HG03159 (cell line): ENCODE measurements around the gene HOXB13.
"Not testable (repeated sequence)": the region's sequence is repeated elsewhere in the genome, so short reads cannot be mapped to it uniquely, and the experiment has no call there.

Source experiments
- ATAC-seq: cut with Tn5 transposase; IDR thresholded peaks from one replicate; pipeline ENCODE4 v1.9.1; 2021; ENCODE audit warnings: mild to moderate bottlenecking, moderate library complexity; ENCODE audit not compliant: unreplicated experiment

HOXB13 gene

DNA sequence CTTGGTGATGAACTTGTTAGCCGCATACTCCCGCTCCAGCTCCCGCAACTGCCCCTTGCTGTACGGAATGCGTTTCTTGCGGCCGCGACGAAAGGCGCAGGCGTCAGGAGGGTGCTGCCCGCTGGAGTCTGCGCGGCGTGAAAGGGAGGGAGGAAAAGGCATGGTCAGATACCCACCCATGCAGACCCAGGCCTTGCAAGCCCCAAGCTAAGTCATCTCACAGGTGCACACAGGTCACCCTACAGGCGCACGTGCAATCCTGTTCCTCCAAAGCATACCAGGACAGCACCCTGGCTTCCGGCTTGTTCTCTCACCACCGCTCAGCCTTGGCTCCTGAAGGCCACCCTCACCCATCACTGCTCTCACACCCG is 1.6 kb downstream of the HOXB13 start:
- no peak for ATAC-seq

DNA sequence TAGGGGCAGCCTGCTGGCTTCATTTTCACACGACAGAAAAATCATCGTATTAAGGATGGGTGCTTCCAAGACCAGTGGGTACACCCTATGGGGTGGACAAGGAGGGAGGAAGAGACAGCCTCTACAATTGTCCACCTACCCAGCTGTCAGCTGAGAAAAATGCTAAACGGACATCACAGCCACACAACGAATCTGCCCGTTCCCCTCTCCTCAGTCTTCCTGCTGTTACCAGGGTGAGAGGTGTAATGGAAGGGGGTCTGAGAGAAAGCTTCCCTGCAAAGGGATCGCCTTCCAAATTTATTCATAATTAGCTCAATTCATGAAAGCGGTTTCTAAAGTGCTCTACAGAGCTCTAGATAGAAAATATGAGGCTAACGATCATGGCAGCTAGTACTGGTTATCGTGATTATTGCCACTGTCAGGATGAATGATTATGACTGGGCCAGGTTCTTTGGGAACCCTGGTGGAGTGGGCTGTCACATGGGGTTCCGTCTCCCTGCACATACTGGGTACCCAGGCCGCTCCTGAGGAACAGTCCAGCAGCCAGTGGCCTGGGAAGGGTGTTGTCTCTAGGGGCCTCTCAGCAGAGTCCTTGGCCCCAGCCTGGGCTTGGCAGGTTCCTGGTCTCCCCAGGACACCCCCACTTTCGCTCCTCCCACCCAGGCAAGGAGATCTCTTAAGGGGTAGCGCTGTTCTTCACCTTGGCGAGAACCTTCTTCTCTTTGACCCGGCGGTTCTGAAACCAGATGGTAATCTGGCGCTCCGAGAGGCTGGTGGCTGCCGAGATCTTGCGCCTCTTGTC is 2.2 kb downstream of the HOXB13 start:
- no peak for ATAC-seq

GRCh38 chr17:48725288-48726064 is 3.1 kb downstream of the HOXB13 start:
- ATAC-seq = no peak

- ATAC-seq = no peak
Observed at GRCh38 chr17:48725004-48725287, 3.6 kb downstream of the HOXB13 start.

- ATAC-seq = no peak
Observed at GRCh38 chr17:48724251-48725003, 4.1 kb downstream of the HOXB13 start.

GRCh38 chr17:48723423-48724250 is 4.9 kb downstream of the HOXB13 start:
- no peak for ATAC-seq

DNA sequence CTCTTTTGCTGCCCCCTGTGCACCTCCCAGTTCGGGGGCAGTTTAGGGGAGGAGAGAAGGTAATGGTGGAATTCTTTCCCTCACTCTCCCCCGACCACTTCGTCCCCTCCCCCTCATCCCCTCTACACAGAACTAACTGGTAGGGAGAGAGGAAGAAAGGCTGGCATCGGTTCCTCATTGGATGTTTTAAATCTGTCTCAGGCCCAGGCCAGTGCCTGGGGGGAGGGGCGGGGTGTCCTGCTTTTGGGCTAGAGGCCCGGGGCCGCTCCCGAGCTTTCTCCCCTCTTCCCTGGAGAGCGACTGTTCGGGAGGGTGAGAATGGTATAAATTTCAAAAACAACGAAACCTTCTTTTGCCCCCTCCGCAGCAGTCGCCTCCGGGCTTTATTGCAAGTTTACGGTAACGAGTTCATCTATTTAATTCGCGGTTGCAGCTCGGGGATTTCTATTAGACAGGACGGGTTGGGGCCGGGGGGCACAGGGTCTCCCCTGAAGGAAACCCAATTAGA is 5.6 kb downstream of the HOXB13 start, which contains the start of gene PRAC2:
PRAC2 (plus strand) TSS at position 271 of the 508 bp plus-strand sequence. CDS start 1,226 bp downstream, outside the sequence.
- ATAC-seq = no peak

GRCh38 chr17:48722201-48722907 is 6.2 kb downstream of the HOXB13 start, which contains the start of gene PRAC1:
Gene PRAC1 (minus strand): TSS chr17:48722518. CDS start chr17:48722392, 126 bp downstream.
- no peak for ATAC-seq

GRCh38 chr17:48721009-48721402 is 7.5 kb downstream of the HOXB13 start:
- no peak for ATAC-seq

DNA sequence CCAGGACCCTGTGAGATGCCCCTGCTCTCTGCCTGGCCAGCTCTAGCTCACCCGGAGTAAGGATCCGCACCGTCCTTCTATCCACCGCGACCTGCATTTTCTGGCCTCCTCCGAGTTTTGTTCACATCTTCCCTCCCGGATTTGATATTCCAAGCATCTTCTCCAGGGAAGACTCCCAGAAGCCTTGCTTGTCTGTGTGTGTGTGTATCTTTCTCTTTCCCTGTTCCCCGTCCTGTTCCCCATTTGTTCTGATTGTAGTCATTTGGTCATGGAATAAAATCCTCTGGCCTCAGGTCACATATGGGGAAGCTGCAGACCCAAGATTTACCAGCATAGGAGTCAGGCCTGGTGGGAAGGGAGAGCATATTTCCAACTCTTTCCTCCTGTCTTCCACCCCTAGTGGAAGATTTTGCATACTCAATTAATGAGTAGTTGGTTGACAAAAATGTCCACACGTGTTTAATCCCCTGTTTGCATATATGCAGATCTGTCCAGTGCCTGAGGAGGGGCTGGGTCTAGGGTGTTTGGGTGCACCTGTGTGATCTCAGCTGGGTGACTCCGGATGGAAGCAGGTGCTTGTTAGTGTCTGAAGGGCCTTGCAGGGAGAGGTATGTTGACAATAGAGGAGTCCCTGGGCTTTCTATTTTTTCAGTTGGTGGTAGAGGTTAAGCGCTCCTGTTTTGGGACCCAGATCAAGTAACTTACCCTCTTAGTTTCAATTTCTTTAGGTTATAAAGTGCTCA is 8.1 kb downstream of the HOXB13 start:
- no peak for ATAC-seq

GRCh38 chr17:48719642-48720265 is 8.8 kb downstream of the HOXB13 start:
- no peak for ATAC-seq

DNA sequence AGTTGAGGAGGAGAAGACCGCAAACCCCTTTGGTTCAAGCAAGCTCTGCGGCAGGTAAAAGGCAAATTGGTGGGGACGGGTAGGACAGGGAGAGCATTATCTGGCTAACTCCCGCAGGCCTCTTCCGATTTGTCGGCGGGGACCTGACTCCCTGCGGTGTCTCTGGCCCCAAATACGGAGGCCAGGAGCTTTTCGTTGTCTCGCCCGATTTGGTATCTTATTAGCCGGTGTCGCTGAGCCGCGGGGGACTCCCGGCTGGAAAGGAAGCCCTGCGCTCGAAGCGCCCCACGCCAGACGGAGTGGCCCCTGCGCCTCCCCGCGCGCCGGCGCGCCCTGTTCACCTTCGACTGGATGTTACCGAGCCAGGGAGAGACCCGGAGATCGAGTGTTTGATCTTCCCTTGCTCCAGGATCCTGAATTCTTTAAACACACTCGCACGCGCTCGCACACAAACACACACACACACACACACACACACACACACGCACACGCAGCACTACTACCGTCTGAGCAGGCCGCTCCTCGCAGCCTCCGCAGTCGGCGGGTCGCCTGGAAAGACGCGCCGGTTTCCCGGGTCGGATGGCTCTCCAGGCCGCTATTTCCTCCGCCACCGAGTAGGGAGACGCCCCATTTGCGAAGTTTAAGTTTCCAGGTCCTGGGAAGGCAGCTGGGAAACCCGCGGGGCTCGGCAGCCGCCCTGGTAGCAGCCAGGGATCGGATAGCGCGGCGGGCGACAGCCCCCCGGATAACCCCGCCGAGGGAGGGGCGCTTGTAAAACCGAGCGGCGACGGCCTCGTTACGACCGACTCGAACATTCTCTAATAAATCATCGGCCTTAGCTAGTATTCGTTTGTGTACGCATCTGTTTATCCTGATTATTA is 9.5 kb downstream of the HOXB13 start:
- ATAC-seq = no peak

GRCh38 chr17:48718227-48718760 is 10.3 kb downstream of the HOXB13 start:
- no peak for ATAC-seq

GRCh38 chr17:48717367-48718226 is 11.0 kb downstream of the HOXB13 start:
- no peak for ATAC-seq

- not testable (repeated sequence) for ATAC-seq
Observed at GRCh38 chr17:48716549-48716948, 12.0 kb downstream of the HOXB13 start.
